GM12873 (cell line): ENCODE measurements around the gene RNF144B.

Experiments used
- CTCF ChIP-seq: IDR thresholded peaks from 2 replicates; pipeline ENCODE4 v1.5.1; 2012; ENCODE audit warnings: low read depth, mild to moderate bottlenecking, moderate library complexity, low read length, control low read depth; ENCODE audit not compliant: insufficient read depth; ENCODE audit errors: missing control alignments

RNF144B gene

DNA sequence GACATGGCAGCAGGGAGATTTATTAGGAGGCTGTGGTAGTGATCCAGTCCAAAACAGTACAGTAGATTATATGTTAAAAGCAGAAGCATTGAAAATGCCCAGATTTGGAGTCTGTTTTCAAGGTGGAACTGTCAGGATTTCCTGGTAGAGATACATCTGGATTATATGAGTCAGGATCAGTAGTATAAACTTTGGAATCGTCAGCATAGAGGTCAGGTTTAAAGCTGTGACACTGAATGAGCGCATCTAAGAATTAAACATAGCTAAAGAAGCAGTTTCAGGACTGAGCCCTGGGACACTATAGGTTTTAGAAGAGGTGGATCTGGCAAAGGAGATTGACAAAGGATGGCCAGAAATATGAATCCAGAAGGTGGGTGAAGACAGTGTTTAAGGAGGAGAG lies 60.4 kb downstream of the RNF144B start:
- no peak for TF ChIP-seq CTCF

GRCh38 chr6:18451756-18452155 lies 64.6 kb downstream of the RNF144B start:
- TF ChIP-seq CTCF, result no peak

GRCh38 chr6:18454446-18454845 lies 67.3 kb downstream of the RNF144B start:
- TF ChIP-seq CTCF, result no peak

DNA sequence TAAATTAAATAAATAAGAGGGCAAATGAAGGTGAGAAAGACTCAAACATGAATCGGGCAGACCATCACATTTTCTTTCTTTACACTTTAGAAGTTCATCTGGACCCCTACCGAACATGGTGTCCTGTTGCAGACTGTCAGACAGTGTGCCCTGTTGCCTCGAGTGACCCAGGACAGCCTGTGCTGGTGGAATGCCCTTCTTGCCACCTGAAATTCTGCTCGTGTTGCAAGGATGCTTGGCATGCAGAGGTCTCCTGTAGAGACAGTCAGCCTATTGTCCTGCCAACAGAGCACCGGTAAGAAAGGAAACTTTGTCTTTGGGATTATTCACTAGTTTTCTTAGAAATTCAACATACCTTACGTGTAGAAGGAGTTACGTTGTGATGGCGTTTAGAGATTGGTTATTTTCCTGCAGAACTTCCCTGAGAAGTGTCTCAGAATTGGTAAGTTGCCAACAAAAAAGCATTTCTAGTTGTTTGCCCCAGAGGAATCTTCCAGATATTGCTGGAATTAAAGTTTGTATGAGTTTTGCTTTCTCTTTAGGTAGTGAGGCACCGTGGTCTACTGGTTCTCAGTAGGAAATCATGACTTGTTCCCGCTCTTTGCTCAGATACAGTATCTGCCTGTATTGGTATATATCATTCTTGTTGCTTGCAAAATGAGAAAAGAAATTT lies 70.1 kb downstream of the RNF144B start:
- no peak for TF ChIP-seq CTCF

DNA sequence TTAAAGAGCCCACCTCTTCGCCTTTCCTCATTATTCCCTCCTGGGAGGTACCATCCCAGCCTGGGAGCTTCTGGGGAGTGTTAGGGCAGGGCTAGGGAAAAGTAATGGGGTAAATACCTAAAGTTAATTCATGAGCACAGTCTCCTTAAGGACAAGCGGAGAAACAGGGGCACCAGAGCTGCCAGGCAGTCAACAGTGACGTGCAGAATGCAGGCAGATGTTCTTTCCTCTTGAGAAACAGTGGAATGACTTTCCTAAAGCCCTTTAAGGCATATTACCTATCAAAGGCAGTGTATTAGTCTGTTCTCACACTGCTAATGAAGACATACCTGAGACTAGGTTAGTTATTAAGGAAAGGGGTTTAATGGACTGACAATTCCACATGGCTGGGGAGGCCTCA lies 76.3 kb downstream of the RNF144B start:
- no peak for TF ChIP-seq CTCF

DNA sequence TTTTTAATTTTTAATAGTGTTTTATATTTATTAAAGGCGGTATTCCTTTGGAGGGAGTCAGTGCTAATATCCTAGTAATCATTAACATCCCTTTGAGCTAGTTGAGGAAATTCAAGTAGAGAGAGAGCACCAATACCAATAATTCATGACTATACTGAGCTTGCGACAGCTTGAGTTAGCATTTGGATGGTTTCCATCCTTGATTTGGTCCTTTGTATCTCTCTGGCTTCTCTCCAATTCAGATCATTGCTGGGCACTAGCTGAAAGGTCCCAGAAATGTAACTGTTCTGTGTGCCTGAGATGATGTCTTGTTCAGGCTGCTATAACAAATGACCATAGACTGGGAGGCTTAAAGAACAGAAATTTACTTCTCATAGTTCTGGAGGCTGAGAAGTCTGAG lies 77.0 kb downstream of the RNF144B start:
- no peak for TF ChIP-seq CTCF

- TF ChIP-seq CTCF, result no peak
Observed at GRCh38 chr6:18465410-18466154, 78.4 kb downstream of the RNF144B start.
